IPS-11a (cell line): Measurements from ENCODE around the gene SOBP.
"Not testable (repeated sequence)": the region's sequence is repeated elsewhere in the genome, so short reads cannot be mapped to it uniquely, and the experiment has no call there.

Experiments
- H3K4me3 ChIP-seq: one replicate; pipeline ENCODE4 v1.5.1; 2013; ENCODE audit warnings: low read depth, low read length, control low read depth

The SOBP gene

DNA sequence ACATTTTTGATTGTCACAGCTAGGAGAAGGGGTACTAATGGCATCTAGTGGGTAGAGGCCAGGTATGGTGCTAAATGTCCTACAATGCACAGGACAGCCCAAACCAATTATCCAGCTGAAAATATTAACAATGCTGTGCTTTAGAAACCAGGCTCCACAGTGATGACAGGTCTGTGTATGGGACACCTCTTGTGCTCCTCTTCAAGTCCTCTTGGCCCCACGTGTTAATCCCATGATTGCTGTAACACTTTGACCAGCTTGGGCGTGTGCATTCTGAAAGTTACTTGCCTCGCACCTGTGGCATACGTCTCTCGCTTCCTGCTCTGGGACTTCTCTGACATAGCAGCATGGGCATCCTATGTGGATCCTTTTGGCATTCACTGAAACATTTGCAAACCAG lies 29.3 kb downstream of the SOBP start:
- H3K4me3 ChIP-seq = not testable (repeated sequence)

GRCh38 chr6:107520706-107521105 lies 30.8 kb downstream of the SOBP start:
- H3K4me3 ChIP-seq = not testable (repeated sequence)

DNA sequence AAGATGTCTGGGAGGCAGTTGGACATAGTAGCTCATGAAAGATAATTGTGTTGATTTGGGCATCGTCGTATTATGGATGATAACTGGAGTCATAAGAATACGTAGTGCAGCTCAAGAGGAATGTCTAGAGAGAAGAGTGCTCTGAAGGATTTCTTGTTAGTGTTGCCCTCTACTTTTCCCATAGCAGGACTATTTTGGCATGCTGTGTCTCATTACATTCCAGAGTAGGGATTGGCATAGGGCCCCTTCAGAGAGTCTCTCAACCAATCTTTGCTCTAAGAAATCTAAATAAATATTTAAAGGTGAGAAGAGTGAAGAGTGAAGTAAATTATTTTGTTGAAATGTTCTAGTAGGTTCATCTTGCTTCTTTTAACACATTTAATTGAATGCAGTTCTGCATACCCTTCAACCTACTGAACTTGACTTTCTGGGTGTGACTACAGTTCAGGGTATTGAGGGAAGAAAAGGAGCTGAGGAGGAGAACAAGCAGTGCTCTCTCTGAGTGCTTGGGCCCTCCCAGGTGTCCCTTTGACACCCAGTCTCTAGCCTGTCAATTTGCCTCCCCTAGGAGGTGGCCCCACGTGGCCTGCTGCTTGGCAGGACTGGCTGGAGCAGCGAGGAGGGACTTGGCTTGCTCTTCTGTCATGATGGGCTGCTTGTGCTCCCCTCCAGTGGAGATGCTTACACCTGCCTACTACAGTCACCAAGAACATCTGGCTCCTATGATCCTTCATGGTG lies 33.3 kb downstream of the SOBP start:
- no peak overlapping the region for H3K4me3 ChIP-seq

- H3K4me3 ChIP-seq = no peak overlapping the region
Observed at GRCh38 chr6:107523794-107524193, 33.9 kb downstream of the SOBP start.

DNA sequence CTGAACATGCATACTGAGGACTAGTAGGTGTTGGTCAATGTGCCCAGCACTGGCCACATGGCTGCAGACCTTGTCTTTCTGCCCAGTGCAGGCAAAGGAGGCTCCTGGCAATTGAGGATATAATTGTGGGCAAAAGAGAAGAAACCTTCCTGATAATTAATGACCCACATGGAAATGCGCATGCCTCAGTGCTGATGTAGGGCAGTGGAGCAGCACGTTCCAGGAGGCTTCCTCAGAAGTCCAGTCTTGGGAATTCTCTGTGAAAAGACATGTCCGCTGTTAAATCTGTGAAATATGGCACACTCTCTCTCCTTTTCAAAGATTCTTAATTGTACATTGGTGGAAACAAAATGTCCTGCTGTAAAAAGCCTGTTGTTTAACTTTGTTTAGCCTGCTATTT lies 34.7 kb downstream of the SOBP start:
- no peak overlapping the region for H3K4me3 ChIP-seq

DNA sequence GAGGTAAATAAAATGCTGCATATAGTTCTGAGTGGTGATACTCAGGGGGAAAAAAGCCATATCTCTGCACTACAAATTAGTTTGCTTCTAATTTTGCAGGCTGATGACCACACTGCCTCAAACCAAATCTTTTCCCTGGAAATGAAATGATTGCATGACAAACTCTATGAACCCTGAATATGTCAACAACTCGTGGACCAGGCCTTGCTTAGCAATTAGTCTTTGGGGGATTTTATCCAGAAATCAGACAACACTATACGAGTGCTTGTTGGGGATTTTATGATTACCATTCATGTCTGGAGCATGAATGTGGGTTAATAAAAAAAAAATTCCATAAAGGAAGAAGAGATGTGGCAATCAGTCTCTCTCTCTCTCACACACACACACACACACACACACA lies 42.0 kb downstream of the SOBP start:
- no peak overlapping the region for H3K4me3 ChIP-seq

- no peak overlapping the region for H3K4me3 ChIP-seq
Observed at GRCh38 chr6:107532706-107533105, 42.8 kb downstream of the SOBP start.

DNA sequence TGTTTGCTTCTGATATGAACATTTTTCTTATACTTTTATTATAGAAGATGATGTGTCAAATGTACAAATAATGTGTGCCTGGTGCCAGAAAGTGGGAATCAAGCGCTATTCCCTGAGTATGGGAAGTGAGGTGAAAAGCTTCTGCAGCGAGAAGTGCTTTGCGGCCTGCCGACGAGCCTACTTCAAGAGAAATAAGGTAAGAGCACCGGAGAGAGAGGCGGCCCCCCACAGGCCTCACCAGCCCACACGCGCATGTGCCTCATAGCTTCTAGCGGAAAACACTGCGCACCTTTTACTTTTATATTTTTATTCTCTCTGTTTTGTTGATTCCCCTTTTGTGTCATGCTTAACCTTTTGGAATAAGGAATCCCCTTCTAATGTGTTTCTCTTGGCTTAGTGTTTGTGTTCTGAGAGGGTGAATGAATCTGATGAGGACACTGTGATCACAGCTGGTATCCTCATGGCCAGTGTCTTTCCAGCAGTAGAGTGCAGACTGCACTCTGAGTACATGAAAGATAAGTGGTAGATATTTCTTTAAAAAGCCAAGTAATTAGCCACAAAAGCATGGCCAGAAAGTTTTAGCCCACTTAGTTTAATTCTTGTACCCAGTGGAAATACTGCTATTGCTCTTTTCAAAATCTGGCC lies 43.6 kb downstream of the SOBP start:
- H3K4me3 ChIP-seq = no peak overlapping the region

DNA sequence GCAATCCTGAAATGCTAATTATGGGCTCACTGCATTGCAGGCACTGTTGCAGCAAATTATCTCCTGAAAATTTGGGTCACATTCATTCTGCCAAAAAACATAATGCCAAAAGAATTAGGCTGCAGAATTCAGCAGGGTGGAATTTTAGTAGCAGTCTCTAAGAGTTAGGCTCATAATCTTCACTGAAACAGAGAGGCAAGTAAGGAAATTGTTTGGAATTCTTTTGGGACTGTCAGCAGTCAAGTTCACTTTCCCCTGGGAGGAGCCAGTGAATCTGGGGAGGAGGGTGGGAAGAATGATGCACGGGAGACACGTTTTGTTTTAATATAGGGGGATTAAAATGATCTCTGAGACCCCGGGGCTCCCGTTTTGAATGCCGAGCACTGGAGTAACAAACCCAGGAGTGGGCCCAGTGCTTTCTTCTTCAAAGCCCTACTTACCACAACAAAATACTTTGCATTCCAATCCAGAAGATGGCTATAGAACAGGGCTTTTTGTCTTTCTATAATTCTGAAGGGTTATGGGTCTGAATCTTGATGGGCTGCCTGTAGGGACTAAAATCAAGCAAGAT lies 44.7 kb downstream of the SOBP start:
- H3K4me3 ChIP-seq = no peak overlapping the region

GRCh38 chr6:107535626-107536025 lies 45.7 kb downstream of the SOBP start:
- H3K4me3 ChIP-seq = no peak overlapping the region

DNA sequence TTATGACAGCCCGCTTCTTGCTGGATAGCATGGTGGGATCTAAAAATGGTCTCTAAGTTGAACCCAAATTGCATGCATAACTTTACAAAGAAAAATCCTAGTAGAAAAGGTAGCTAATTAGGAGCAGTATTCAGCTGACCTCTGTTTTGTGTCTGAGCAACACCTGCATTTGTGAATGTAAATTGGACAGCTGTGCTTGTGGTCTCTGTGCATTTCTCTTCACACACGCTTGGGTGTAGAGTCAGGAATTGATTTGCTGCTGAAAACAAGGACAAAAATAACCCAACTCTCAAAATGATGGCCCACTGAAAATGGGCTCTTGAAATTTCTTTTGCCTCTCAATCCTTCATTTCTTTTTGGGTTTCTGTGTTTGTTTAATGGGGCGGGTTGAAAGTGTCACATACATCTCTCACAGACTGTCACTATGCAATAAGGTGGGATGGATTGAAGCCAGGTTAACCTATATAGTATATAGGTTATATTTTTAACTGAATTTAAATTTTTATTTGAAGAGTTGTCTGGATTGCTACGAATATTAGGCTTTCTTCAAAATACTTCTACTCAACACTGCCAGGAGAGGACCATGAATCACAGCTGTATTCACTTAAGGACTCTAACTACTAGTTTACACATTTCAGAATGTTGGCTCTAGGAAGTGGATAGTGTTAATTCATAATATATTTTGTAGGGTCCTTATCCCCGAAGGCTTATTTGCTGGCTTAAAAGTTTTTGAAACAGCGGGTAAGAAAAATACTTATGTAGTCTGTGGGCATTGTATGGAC lies 46.5 kb downstream of the SOBP start:
- H3K4me3 ChIP-seq = no peak overlapping the region

DNA sequence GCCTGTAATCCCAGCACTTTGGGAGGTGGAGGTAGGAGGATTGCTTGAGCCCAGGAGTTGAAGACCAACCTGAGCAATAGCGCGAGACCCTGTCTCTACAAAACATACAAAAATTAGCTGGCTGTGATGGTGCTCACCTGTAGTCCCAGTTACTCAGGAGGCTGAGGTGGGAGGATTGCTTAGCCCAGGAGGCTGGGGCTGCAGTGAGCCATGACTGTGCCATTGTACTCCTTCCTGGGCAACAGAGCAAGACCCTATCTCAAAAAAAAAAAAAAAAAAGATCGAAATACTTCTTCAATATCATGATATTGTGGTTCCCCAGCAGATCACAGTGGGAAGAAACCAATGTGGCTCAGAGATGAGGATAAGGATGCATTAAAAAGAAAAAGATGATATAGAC lies 47.6 kb downstream of the SOBP start:
- no peak overlapping the region for H3K4me3 ChIP-seq

DNA sequence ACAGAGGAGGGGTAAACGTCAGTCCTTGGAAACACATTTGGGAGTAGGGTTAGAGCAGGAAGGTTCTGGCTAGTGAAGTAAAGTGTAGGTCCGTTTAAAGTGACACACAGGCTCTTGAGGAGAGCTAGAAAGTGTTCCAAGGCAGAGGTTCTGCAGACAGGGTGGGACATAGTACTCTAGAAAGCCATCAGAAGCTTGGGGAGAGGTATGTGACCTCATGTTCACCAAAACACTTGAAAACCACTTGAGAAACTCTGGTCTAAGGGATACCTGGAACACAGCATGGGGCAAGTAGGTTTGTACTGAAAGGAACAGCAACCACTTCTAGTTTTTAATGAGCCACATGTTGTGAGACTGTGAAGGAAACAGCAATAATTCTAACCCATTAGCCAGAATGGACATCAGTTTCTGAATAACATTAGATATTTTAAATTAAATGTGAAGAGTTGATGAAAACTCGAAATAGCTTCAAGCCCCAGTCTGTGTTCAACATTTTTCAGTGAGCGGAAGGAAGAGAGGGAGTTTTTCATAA lies 49.0 kb downstream of the SOBP start:
- H3K4me3 ChIP-seq = no peak overlapping the region

- H3K4me3 ChIP-seq = no peak overlapping the region
Observed at GRCh38 chr6:107539409-107539808, 49.5 kb downstream of the SOBP start.

DNA sequence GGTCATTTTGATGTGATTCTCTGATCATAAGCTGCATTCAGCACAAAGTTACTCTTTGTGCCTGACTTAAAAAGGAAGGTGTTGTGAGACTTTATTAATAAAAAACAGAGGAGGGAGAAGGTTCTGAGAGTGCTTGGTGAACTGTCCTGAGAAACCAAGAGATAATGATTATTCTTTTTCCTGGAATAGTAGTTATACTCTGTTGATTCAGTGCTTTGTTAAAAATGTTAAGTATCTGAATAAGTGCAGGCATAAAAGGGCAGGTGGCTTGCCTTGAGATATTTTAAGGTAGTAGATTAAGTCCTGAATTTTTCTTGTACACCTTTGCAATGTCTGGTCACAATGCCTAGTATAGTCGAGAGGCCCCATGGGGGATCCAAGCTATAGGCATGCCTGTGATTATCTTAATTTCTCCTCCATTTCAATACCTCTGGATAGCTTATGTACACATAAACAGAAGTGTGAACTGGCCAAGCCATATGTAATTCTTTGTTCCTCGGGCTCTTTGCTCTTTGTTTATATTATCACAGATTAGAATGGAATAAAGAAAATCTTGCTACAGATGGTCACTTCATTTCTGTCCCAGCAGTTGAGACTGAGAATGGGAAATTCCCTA lies 50.0 kb downstream of the SOBP start:
- no peak overlapping the region for H3K4me3 ChIP-seq

DNA sequence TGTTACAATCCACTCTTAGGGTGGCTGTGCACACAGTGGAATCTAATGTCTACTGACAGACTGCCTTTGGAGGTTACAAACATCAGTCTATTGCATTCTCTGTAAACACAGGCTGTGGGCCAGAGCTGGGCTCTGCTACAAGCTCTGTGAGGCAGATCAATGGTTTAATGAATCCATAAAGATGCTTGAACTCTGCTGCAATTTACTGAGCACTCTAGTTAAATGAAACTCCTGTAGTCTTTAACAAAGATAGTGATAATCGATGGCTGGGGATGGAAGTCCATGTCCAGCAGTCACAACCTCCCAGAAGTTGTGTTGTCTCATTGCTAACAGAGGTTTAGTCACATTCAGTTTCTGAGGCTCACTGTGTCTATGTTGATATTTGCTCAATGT lies 50.5 kb downstream of the SOBP start:
- no peak overlapping the region for H3K4me3 ChIP-seq

- no peak overlapping the region for H3K4me3 ChIP-seq
Observed at GRCh38 chr6:107542192-107542668, 52.3 kb downstream of the SOBP start.

GRCh38 chr6:107543088-107543487 lies 53.2 kb downstream of the SOBP start:
- no peak overlapping the region for H3K4me3 ChIP-seq

GRCh38 chr6:107543567-107543966 lies 53.6 kb downstream of the SOBP start:
- H3K4me3 ChIP-seq = no peak overlapping the region

- H3K4me3 ChIP-seq = no peak overlapping the region
Observed at GRCh38 chr6:107545763-107546162, 55.8 kb downstream of the SOBP start.
